Measurements from ENCODE around the gene ESAM.

DNA sequence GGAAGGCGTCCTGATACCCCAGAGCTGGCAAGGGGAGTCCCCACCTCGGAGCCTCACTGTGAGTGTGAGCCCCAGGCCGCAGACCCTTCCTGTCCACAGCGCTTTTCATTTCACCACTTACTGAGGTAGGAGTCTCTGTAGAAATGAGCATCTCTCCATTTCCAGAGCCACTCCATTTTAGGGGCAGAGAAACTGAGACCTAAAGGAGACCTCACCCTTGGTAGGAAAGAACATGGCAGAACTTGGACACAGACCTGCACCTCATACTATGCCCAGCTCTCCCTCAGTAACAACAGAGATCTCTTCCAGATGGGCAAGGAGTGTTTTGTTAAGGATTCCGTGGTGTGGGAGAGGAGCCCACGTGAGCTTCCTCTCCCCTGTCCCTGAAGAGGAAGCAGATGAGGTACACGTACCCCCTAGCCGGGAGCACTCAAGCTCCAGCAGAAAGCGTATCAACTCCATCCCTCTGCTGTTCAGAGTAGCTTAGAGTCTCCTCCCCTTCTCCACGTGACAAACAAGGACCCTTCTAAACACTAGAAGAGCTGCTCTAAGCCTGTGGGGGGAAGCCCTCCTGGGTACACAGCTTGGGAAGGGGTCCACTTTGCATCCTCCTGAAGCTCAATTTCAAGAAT, 9.5 kb downstream of the ESAM start:
- TF ChIP-seq, protein P1, sequence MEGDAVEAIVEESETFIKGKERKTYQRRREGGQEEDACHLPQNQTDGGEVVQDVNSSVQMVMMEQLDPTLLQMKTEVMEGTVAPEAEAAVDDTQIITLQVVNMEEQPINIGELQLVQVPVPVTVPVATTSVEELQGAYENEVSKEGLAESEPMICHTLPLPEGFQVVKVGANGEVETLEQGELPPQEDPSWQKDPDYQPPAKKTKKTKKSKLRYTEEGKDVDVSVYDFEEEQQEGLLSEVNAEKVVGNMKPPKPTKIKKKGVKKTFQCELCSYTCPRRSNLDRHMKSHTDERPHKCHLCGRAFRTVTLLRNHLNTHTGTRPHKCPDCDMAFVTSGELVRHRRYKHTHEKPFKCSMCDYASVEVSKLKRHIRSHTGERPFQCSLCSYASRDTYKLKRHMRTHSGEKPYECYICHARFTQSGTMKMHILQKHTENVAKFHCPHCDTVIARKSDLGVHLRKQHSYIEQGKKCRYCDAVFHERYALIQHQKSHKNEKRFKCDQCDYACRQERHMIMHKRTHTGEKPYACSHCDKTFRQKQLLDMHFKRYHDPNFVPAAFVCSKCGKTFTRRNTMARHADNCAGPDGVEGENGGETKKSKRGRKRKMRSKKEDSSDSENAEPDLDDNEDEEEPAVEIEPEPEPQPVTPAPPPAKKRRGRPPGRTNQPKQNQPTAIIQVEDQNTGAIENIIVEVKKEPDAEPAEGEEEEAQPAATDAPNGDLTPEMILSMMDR (IDR thresholded peaks at IDR 0.05): no peak
- peak in 1 of 2 donors; percentile 57 for TF ChIP-seq POLR2A (IDR thresholded peaks at IDR 0.05)

Measured in thyroid gland (tissue), 4 donors.